Activated CD4-positive, alpha-beta T cell treated with anti-CD3 and anti-CD28 coated beads, Interleukin-2, Interleukin-6, amounts not matched to agents 100 ng/mL and 50 ng/mL, durations not matched to agents 16 hours and 8 hours (primary cell): ENCODE measurements around the gene SBNO1.
"Not testable (repeated sequence)": the region's sequence is repeated elsewhere in the genome, so short reads cannot be mapped to it uniquely, and the experiment has no call there.

Source experiments
- DNase-seq: peaks from one replicate; pipeline ENCODE4 v3.0.0-alpha.2; 2020

Gene SBNO1

GRCh38 chr12:123268850-123269249 lies 95.8 kb downstream of the SBNO1 start:
- DNase-seq = no peak

- DNase-seq = no peak
Observed at GRCh38 chr12:123267991-123268843, 96.4 kb downstream of the SBNO1 start.

- DNase-seq = no peak
Observed at GRCh38 chr12:123267335-123267920, 97.2 kb downstream of the SBNO1 start.

DNA sequence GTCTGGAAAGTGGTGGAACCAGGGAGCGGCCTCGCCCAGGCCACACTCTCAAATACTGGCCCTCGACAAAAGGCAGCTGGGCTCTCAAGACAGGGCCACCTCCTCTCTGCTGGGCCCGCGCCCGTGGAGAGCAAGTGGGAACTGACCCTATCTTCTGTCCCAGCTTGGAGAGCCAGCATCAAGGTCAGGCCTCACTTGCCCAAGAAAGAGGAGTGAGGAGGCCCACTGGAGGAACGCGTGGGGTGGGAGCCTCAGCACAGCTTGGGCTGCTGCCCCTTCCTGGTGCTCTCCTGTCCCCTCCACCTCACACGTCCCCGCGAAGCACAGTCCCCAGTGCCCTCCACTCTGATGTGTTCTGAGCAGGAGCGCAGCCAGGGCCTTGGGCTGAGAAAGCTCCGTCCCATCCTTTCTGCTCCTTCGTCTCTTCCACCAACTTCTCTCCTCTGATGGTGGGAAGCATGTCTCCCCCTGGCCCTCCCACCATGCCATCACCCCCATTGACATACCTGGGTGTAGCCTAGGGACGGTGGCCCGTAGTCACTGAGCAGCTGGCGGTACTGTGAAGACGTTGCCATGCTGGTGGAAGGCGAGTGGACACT lies 97.9 kb downstream of the SBNO1 start:
- no peak for DNase-seq

DNA sequence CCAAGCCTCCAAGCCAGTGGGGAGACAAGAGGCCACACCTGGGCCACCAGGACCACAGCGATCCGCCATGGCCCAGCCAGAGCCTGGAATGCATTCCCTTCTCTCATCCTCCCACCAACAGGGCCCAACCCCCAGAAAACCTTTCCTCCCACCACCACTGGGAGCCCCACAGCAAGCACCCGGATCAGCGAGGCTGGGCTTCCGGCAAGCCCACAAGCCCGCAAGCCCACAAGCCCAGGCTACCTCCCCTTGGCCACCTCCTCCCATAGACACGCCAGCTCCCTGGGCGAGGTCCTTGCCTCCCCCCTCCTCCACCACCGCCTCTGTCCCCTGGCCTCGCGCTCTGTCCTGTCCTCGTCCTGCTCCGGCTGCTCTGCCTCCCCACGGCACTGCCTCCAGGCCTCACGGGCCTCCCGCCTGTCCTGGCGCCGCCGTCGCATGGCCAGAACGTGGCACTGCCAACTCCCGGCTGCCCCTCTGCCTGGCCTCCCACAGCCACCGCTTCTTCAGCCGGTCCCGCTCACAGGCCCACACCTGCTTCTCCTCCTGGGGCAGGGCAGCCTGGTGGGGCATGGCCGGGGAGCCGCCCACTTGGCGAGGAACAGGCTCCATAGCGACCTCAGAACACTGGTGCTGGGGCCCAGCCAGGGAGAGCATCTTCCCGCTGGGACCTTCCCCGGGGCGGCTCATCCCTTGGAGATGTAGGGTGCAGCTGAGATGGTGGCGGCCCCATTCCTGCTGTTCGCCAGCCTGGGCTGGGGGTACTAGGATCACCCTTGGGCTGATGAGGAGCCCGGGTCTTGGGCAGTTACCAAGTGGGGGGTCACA lies 98.6 kb downstream of the SBNO1 start:
- DNase-seq = no peak

GRCh38 chr12:123264642-123265041 lies 100.0 kb downstream of the SBNO1 start:
- DNase-seq = no peak

GRCh38 chr12:123263196-123263817 lies 101.3 kb downstream of the SBNO1 start:
- no peak for DNase-seq

DNA sequence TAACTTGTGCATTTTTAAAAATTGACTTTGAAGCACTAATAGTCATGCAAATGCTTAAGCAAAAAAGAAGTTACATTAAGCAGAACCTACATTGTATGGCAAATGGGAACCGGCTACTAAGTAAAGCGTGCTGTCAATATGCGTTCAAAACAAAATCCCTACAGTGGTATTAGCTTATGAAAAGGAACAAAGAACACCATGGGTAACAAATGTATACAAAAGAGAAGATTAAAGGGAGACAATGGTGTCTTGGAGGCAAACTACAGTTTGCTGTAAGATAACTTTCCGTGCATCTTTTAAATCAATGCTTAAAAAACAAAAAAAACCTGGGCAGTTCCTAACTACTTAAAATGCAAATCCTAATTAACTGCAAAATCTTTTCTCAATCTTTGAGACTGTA lies 103.5 kb downstream of the SBNO1 start:
- DNase-seq = no peak

- no peak for DNase-seq
Observed at GRCh38 chr12:123260081-123260480, 104.6 kb downstream of the SBNO1 start.

- DNase-seq = no peak
Observed at GRCh38 chr12:123258593-123258992, 106.1 kb downstream of the SBNO1 start.

- no peak for DNase-seq
Observed at GRCh38 chr12:123254853-123255446, 109.7 kb downstream of the SBNO1 start.

- no peak for DNase-seq
Observed at GRCh38 chr12:123253641-123254459, 110.8 kb downstream of the SBNO1 start.

DNA sequence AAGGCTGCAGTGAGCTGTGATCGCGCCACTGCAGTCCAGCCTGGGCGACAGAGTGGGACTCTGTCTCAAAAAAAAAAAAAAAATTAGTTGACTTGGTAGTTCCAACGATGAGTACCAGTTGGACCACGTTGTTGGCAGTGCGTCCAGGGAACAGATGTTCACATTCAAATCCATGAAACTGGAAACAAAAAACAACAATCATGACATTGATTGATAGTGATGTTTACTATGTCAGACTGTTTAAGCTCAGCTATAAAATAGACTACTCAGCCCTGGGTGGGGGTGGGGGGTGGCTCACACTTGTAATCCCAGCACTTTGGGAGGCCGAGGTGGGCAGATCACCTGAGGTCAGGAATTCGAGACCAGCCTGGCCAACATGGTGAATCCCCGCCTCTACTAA lies 112.3 kb downstream of the SBNO1 start:
- DNase-seq = not testable (repeated sequence)

- DNase-seq = no peak
Observed at GRCh38 chr12:123251403-123252076, 113.1 kb downstream of the SBNO1 start.

- no peak for DNase-seq
Observed at GRCh38 chr12:123250471-123251383, 113.9 kb downstream of the SBNO1 start.

GRCh38 chr12:123248996-123249741 lies 115.5 kb downstream of the SBNO1 start:
- not testable (repeated sequence) for DNase-seq

- not testable (repeated sequence) for DNase-seq
Observed at GRCh38 chr12:123248129-123248528, 116.5 kb downstream of the SBNO1 start.

- DNase-seq = no peak
Observed at GRCh38 chr12:123245678-123246077, 119.0 kb downstream of the SBNO1 start.
